Astrocyte (in vitro differentiated cells and primary cell): ENCODE data around the gene IRF2BPL. TPM values are rescaled to one million over a fixed set of nuclear protein-coding genes. Genes with fewer than 3 reads are reported as not detected.

ENCODE experiments used
- DNase-seq: peaks from one replicate; pipeline ENCODE4 v3.0.0-alpha.2; 2010; ENCODE audit warnings: low read depth
- FAIRE-seq: peaks from 2 replicates; lab custom pipeline; 2011; peaks lifted over from hg19 to GRCh38; lab: Jason Lieb, UNC
- H2AFZ ChIP-seq: 2 replicates; pipeline ENCODE4 v1.6.0; 2012; ENCODE audit warnings: low read depth, low read length, inconsistent platforms
- H3K27ac ChIP-seq: 2 replicates; pipeline ENCODE4 v1.5.1; 2011; ENCODE audit warnings: low read depth, low read length, inconsistent platforms
- H3K27me3 ChIP-seq: 2 replicates; pipeline ENCODE4 v1.6.0; 2011; ENCODE audit warnings: low read length, inconsistent platforms; ENCODE audit not compliant: insufficient read depth
- H3K36me3 ChIP-seq: 2 replicates; pipeline ENCODE4 v1.5.1; 2011; ENCODE audit warnings: low read length, inconsistent platforms; ENCODE audit not compliant: insufficient read depth
- H3K4me1 ChIP-seq: 2 replicates; pipeline ENCODE4 v1.5.1; 2011; ENCODE audit warnings: low read length, inconsistent platforms; ENCODE audit not compliant: insufficient read depth
- H3K4me2 ChIP-seq: 2 replicates; pipeline ENCODE4 v1.6.0; 2012; ENCODE audit warnings: low read length, inconsistent platforms
- H3K4me3 ChIP-seq: 2 replicates; pipeline ENCODE4 v1.5.1; 2011; ENCODE audit warnings: low read depth, mild to moderate bottlenecking, low read length, inconsistent platforms; ENCODE audit not compliant: insufficient read depth
- H3K79me2 ChIP-seq: 2 replicates; pipeline ENCODE4 v1.6.0; 2012; ENCODE audit warnings: mild to moderate bottlenecking, low read length, inconsistent platforms; ENCODE audit not compliant: insufficient read depth
- H3K9ac ChIP-seq: 2 replicates; pipeline ENCODE4 v1.6.0; 2012; ENCODE audit warnings: mild to moderate bottlenecking, low read length, inconsistent platforms
- H3K9me3 ChIP-seq: 2 replicates; pipeline ENCODE4 v1.5.1; 2012; ENCODE audit warnings: low read depth, mild to moderate bottlenecking, low read length, inconsistent platforms; ENCODE audit not compliant: insufficient read depth
- H4K20me1 ChIP-seq: 2 replicates; pipeline ENCODE4 v1.6.0; 2012; ENCODE audit warnings: low read length, inconsistent platforms; ENCODE audit not compliant: insufficient read depth
- H3K27ac Mint-ChIP-seq: one replicate; pipeline ENCODE4 v1.8.0; 2021; ENCODE audit warnings: mild to moderate bottlenecking, mixed read lengths; ENCODE audit not compliant: unreplicated experiment
- H3K27me3 Mint-ChIP-seq: one replicate; pipeline ENCODE4 v1.8.0; 2021; ENCODE audit warnings: low read depth, mixed read lengths; ENCODE audit not compliant: unreplicated experiment
- H3K36me3 Mint-ChIP-seq: one replicate; pipeline ENCODE4 v1.8.0; 2021; ENCODE audit warnings: low read depth, mixed read lengths; ENCODE audit not compliant: unreplicated experiment
- H3K4me1 Mint-ChIP-seq: one replicate; pipeline ENCODE4 v1.8.0; 2021; ENCODE audit warnings: low read depth, mixed read lengths; ENCODE audit not compliant: unreplicated experiment
- H3K4me3 Mint-ChIP-seq: one replicate; pipeline ENCODE4 v1.8.0; 2021; ENCODE audit warnings: mild to moderate bottlenecking, moderate library complexity, mixed read lengths; ENCODE audit not compliant: unreplicated experiment
- H3K9me3 Mint-ChIP-seq: one replicate; pipeline ENCODE4 v1.8.0; 2021; ENCODE audit warnings: mild to moderate bottlenecking, mixed read lengths; ENCODE audit not compliant: unreplicated experiment
- EZH2 ChIP-seq: IDR thresholded peaks from 2 replicates; pipeline ENCODE4 v1.6.1; 2012; ENCODE audit warnings: mild to moderate bottlenecking, low read length, inconsistent platforms; ENCODE audit not compliant: insufficient read depth
- total RNA-seq: library from RNA; stranded (reverse); gene quantifications from 2 replicates; pipeline ENCODE4 v1.2.1, GENCODE V29; 2021
- TF ChIP-seq, protein P1 (sequence below): IDR thresholded peaks from 2 replicates; pipeline ENCODE4 v1.5.1; 2011; ENCODE audit warnings: low read depth, mild to moderate bottlenecking, inconsistent platforms, low read length, moderate library complexity; ENCODE audit not compliant: insufficient read depth

IRF2BPL gene
- total RNA-seq, 1 donor from 2014 or later = 42.7 TPM

DNA sequence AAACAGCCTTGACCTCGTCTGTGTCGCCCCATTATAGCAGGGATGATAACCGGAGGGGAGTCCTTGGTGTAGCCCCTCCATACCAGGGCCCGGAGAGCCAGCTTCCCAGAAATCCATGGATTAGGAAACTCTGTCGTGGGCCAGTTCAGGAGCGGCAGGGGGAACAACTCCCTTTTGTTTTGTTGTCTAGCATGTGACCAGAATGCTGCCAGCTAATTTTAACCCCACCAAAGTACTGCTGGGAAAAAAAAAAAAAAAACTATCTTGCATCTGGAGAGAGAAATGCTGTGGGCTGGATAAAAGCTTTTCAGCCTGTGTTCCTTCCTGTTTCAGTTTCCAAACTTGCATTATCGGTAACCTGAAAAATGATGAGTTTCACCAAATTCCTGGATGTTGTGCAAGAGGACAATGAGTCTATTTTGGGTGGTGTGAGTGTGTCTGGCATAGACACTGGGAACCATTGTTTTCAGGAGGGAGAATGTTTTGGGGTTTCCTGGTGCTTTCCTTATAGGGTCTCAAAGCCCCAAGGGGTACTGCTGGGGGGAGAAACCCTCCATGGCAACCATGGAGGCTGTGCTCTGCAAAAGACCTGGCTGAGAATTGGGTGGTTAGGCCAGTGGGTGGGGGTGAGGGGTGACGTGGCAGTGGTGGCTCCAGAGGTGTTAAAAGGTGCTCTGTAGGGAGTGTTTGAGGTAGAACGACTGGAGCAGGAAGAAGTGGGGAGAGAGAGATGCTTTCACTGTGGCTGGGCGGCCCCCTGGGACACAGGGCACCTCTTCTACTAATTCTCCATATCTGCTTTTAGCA lies 14.9 kb upstream of the IRF2BPL start:
- Histone ChIP-seq H3K4me1 (peaks cover 71% of the 10 kb centered on the region), H3K36me3 (no peaks in the 10 kb centered on the region), H3K27me3 (no peaks in the 10 kb centered on the region), H3K9ac (peak overlapping the region; percentile 82), H3K27ac (peak overlapping the region; percentile 96), H3K4me2 (peak overlapping the region; percentile 67), H3K79me2 (no peaks in the 10 kb centered on the region), H2AFZ (peak overlapping the region; percentile 54), H3K9me3 (no peaks in the 10 kb centered on the region), H4K20me1 (no peaks in the 10 kb centered on the region), H3K4me3 (no peak overlapping the region)
- peak; percentile 13 for FAIRE-seq
- no peak for TF ChIP-seq EZH2
- TF ChIP-seq, protein P1, sequence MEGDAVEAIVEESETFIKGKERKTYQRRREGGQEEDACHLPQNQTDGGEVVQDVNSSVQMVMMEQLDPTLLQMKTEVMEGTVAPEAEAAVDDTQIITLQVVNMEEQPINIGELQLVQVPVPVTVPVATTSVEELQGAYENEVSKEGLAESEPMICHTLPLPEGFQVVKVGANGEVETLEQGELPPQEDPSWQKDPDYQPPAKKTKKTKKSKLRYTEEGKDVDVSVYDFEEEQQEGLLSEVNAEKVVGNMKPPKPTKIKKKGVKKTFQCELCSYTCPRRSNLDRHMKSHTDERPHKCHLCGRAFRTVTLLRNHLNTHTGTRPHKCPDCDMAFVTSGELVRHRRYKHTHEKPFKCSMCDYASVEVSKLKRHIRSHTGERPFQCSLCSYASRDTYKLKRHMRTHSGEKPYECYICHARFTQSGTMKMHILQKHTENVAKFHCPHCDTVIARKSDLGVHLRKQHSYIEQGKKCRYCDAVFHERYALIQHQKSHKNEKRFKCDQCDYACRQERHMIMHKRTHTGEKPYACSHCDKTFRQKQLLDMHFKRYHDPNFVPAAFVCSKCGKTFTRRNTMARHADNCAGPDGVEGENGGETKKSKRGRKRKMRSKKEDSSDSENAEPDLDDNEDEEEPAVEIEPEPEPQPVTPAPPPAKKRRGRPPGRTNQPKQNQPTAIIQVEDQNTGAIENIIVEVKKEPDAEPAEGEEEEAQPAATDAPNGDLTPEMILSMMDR = no peak
- no peaks in the 10 kb centered on the region for H3K27me3 Mint-ChIP-seq
- peak overlapping the region; percentile 98 for H3K27ac Mint-ChIP-seq
- no peaks in the 10 kb centered on the region for H3K9me3 Mint-ChIP-seq
- no peaks in the 10 kb centered on the region for H3K36me3 Mint-ChIP-seq
- DNase-seq = peak; percentile 93
- H3K4me3 Mint-ChIP-seq = peak overlapping the region; percentile 20
- H3K4me1 Mint-ChIP-seq = peaks cover 63% of the 10 kb centered on the region

- Histone ChIP-seq H3K9ac (peak overlapping the region; percentile 82), H2AFZ (peak overlapping the region; percentile 57)
Measured at GRCh38 chr14:77041881-77042545, 13.5 kb upstream of the IRF2BPL start.

More at GRCh38 chr14:77041881-77042545, 13.5 kb upstream of the IRF2BPL start:
- no peaks in the 10 kb centered on the region for H3K27me3 ChIP-seq
- H3K9me3 ChIP-seq = no peaks in the 10 kb centered on the region
- Mint-ChIP-seq H3K27me3 (no peaks in the 10 kb centered on the region), H3K4me3 (peak overlapping the region; percentile 13), H3K27ac (peak overlapping the region; percentile 97), H3K36me3 (no peaks in the 10 kb centered on the region), H3K4me1 (peaks cover 72% of the 10 kb centered on the region), H3K9me3 (no peaks in the 10 kb centered on the region)
- TF ChIP-seq, protein P1 = no peak
- no peak for TF ChIP-seq EZH2
- H3K36me3 ChIP-seq = no peaks in the 10 kb centered on the region
- peak overlapping the region; percentile 19 for H3K4me3 ChIP-seq
- H3K4me1 ChIP-seq = peaks cover 82% of the 10 kb centered on the region
- H4K20me1 ChIP-seq = no peaks in the 10 kb centered on the region
- peak overlapping the region; percentile 87 for H3K4me2 ChIP-seq
- DNase-seq (peak; percentile 98), FAIRE-seq (no peak)
- no peaks in the 10 kb centered on the region for H3K79me2 ChIP-seq
- peak overlapping the region; percentile 96 for H3K27ac ChIP-seq
